Measurements from ENCODE around the gene MIGA2. TPM values are rescaled to one million over a fixed set of nuclear protein-coding genes. Genes with fewer than 3 reads are reported as not detected.
"Not testable (repeated sequence)": the region's sequence is repeated elsewhere in the genome, so short reads cannot be mapped to it uniquely, and the experiment has no call there.

Gene MIGA2
- total RNA-seq, 1 donor from 2014 or later, result 18.4 TPM

GRCh38 chr9:129101279-129101678 is 64.9 kb downstream of the MIGA2 start:
- no peak for DNase-seq

GRCh38 chr9:129102095-129102525 is 65.7 kb downstream of the MIGA2 start:
- no peak for DNase-seq

GRCh38 chr9:129102791-129103594 is 66.6 kb downstream of the MIGA2 start:
- no peak for DNase-seq

- DNase-seq, result no peak
These were observed 67.2 kb downstream of the MIGA2 start for GRCh38 chr9:129103595-129103965.

GRCh38 chr9:129104051-129104450 is 67.6 kb downstream of the MIGA2 start:
- DNase-seq, result no peak

GRCh38 chr9:129105857-129106694 is 69.7 kb downstream of the MIGA2 start:
- DNase-seq, result no peak

GRCh38 chr9:129107651-129108050 is 71.2 kb downstream of the MIGA2 start:
- DNase-seq, result no peak

GRCh38 chr9:129108083-129108804 is 71.8 kb downstream of the MIGA2 start:
- no peak for DNase-seq

GRCh38 chr9:129108805-129109536 is 72.5 kb downstream of the MIGA2 start:
- DNase-seq, result no peak

- no peak for DNase-seq
These were observed 73.1 kb downstream of the MIGA2 start for GRCh38 chr9:129109537-129109903.

- no peak for DNase-seq
These were observed 73.7 kb downstream of the MIGA2 start for GRCh38 chr9:129109952-129110739.

- peak; percentile 97 for DNase-seq
These were observed 74.5 kb downstream of the MIGA2 start, which contains the start of the genes CRAT and PTPA for GRCh38 chr9:129110740-129111527. TSS of gene CRAT (minus strand) at chr9:129110793. CDS start at chr9:129110509, 284 bp downstream. TSS of gene PTPA (plus strand) at chr9:129111415. CDS start at chr9:129111601, 186 bp downstream.

- no peak for DNase-seq
These were observed 75.2 kb downstream of the MIGA2 start for GRCh38 chr9:129111528-129112151.

GRCh38 chr9:129112526-129112925 is 76.1 kb downstream of the MIGA2 start:
- DNase-seq, result not testable (repeated sequence)

GRCh38 chr9:129113645-129114304 is 77.3 kb downstream of the MIGA2 start:
- DNase-seq, result no peak

- DNase-seq, result no peak
These were observed 82.4 kb downstream of the MIGA2 start for GRCh38 chr9:129118799-129119198.

- DNase-seq, result no peak
These were observed 85.1 kb downstream of the MIGA2 start for GRCh38 chr9:129121483-129121882.
